Activated T-helper 1 cell treated with anti-CD3 and anti-CD28 coated beads, Interleukin-2, amount 50 U/mL, for 16 hours (primary cell): ENCODE measurements around the gene OR6K2.

Source experiments
- DNase-seq, 2 donors: peaks; one replicate each; pipeline ENCODE4 v3.0.0-alpha.2; 2020; ENCODE audit warnings: low read depth in 1 of 2, low spot score in 1 of 2

OR6K2 gene

GRCh38 chr1:158686111-158687009 lies 14.1 kb downstream of the OR6K2 start, which contains the start of gene SPTA1:
Gene SPTA1, minus strand, starts transcription at chr1:158686715. Its CDS starts 198 bp downstream, at chr1:158686517.
- no peak for DNase-seq

GRCh38 chr1:158685085-158685484 lies 15.4 kb downstream of the OR6K2 start:
- DNase-seq: no peak

DNA sequence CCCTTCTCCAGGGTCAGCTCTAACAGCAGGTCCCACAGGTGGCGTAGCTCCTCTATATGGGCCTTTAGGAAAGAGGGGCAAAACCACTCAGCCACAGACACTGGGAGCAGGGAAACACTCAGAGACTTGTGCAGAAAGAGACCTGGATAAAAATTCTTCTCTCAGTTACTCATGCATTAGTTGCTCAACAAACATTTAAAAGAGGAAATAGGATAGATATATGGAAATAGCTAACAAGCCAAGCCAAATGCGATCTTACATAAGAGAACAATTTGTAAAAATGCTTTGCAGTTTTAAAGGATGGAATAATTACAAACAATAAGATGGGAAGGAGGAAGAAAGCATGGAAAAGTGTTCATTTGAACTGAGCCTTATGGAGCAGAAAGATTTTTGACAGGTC lies 18.8 kb downstream of the OR6K2 start:
- DNase-seq: no peak

GRCh38 chr1:158679289-158679688 lies 21.2 kb downstream of the OR6K2 start:
- DNase-seq: no peak

GRCh38 chr1:158675563-158676323 lies 24.7 kb downstream of the OR6K2 start:
- DNase-seq: no peak

GRCh38 chr1:158674302-158674701 lies 26.1 kb downstream of the OR6K2 start:
- no peak for DNase-seq

DNA sequence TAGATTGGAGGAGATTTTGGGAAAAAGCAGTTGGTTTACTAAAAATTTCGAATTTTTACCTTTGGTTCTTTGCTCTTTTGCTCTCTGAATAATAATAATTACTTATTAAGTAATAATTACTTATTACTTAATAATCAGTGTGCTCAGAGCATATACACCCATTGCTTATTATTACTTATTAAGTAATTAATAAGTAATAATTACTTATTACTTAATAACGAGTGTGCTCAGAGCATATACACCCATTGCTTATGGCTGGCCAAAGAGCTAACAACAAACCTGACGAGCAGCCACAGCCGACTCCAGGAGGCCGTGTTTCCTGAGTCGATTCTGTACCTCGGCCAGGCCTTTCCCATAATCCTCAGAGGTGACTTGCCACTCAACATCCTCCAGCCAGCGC lies 34.4 kb downstream of the OR6K2 start:
- no peak for DNase-seq

DNA sequence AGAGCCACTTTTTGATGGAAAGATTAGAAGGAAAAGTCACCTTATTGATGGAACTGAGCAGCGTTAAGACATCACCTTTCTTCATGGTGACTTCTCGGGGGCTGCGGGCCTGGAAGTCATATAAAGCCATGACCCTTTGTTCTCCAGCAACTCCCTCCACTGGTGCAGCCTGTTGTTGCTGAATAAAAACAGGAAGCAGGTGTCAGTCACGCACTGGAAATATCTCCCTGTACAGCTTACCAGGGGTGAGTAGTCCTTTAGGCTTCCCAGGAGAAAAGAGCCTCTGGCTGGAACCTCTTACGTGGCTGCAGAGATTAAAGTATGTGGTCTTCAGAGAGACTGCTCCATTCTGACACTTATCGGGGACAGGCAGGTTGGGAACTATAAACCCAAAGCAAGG lies 45.9 kb downstream of the OR6K2 start:
- no peak for DNase-seq

DNA sequence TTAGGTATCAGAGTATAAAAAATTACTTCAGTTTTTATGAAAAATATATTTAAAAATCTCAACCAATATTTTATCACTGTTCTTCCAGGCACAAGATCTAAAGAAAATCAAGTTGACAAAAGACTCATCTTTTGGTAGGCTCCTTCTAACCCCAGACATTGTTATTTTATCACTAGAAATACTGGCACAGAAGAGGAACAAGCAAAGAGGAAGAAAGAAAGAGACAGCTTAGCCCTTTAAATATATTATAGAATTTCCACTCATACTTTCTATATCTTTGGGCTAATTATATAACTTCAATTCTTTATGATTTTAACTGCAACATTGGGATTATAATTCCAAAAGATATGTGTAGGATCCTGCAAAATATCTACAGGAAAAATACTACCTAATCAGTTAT lies 46.4 kb downstream of the OR6K2 start:
- no peak for DNase-seq

DNA sequence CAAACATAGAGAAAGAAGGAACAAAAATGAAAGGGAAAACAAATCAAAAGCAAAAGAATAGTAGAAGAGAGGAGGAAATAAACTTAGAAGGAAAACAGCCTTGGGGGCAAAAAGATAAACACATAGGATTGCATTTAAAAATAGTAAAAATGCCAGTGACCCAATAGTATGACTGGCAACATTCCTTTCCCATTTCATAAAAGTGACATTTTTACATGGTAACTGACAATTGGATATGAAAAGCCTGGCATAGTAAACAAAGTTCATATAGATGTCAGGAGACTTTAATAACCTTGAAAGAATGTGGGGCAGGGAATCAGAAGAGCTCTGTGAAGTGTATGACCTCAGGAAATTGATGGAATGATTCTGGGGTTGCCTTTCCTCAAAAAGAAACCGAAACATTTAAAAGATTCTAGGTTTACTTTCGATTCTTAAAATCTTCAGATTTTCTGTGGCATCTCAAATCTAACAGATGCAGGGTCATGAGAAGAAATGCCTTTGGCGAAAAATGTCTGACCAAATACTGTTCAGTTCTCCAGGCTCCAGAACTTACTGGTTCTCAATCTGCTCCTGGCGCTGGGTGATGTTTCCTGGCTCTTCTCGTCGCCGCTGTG lies 47.6 kb downstream of the OR6K2 start:
- no peak for DNase-seq
